SK-N-SH (cell line): Measurements from ENCODE around the gene SEMA3G. TPM values are rescaled to one million over a fixed set of nuclear protein-coding genes. Genes with fewer than 3 reads are reported as not detected.

Experiments used
- CTCF ChIA-PET: fragments of 300-600, 350-600 bp; formaldehyde crosslinking; extraction: SDS; loops from one replicate; lab custom pipeline; 2021; lab: Yijun Ruan, JAX
- POLR2A ChIA-PET: fragments of 350-600 bp; sonication (Branson Sonifier 250); formaldehyde crosslinking; extraction: SDS; loops from one replicate; lab custom pipeline; 2020; ENCODE audit warnings: antibody characterized with exemption, inconsistent platforms; lab: Yijun Ruan, JAX
- DNase-seq: peaks from one replicate; pipeline ENCODE4 v3.0.0; 2012
- H2AFZ ChIP-seq: fragments of 200-600 bp; sonication (generic); 2 replicates; pipeline ENCODE4 v1.8.1; 2016; ENCODE audit warnings: antibody characterized with exemption, mild to moderate bottlenecking, low read depth
- H3F3A ChIP-seq: fragments of 200-600 bp; sonication (generic); replicated peaks from 2 replicates; pipeline ENCODE3; 2016; ENCODE audit warnings: antibody characterized with exemption, mild to moderate bottlenecking; ENCODE audit not compliant: insufficient read depth
- H3K27ac ChIP-seq, 2 experiments: fragments of 200-500 bp in 1 of 2; fragments of 200-600 bp in 1 of 2; sonication (Bioruptor generic) in 1 of 2; sonication (generic), shearing (Covaris generic) in 1 of 2; 2 replicates each; pipeline versions ENCODE4 v1.5.1 to v1.6.1; 2014 to 2016; ENCODE audit warnings: low read depth in 2 of 2, inconsistent platforms in 1 of 2, low read length in 1 of 2, mild to moderate bottlenecking in 1 of 2, mixed read lengths in 1 of 2
- H3K27me3 ChIP-seq: fragments of 200-600 bp; sonication (generic), shearing (Covaris generic); 2 replicates; pipeline ENCODE4 v1.6.1; 2016; ENCODE audit warnings: mixed run types; ENCODE audit not compliant: insufficient read depth
- H3K36me3 ChIP-seq, 2 experiments: fragments of 200-500 bp in 1 of 2; fragments of 200-600 bp in 1 of 2; sonication (Bioruptor generic) in 1 of 2; sonication (generic) in 1 of 2; replicated peaks in 1 of 2; 2 replicates each; pipeline versions ENCODE3 to v1.5.1; 2014 to 2016; ENCODE audit warnings: low read length in 1 of 2, mild to moderate bottlenecking in 1 of 2; ENCODE audit not compliant: insufficient read depth in 2 of 2, control insufficient read depth in 1 of 2
- H3K4me1 ChIP-seq, 2 experiments: fragments of 200-500 bp in 1 of 2; fragments of 200-600 bp in 1 of 2; sonication (Bioruptor generic) in 1 of 2; sonication (generic), shearing (Covaris generic) in 1 of 2; 2 replicates each; pipeline versions ENCODE4 v1.5.1 to v1.6.1; 2014 to 2016; ENCODE audit warnings: low read depth in 1 of 2, low read length in 1 of 2, mixed run types in 1 of 2; ENCODE audit not compliant: insufficient read depth in 2 of 2, control insufficient read depth in 1 of 2
- H3K4me2 ChIP-seq: fragments of 200-600 bp; sonication (generic), shearing (Covaris generic); 2 replicates; pipeline ENCODE4 v1.6.1; 2017; ENCODE audit warnings: mixed run types
- H3K4me3 ChIP-seq, 2 experiments: fragments of 200-500 bp in 1 of 2; fragments of 200-600 bp in 1 of 2; sonication (Bioruptor generic) in 1 of 2; sonication (generic), shearing (Covaris generic) in 1 of 2; 2 replicates each; pipeline versions ENCODE4 v1.5.1 to v1.8.1; 2014 to 2016; ENCODE audit warnings: low read depth in 2 of 2, inconsistent platforms in 1 of 2, low read length in 1 of 2, mild to moderate bottlenecking in 1 of 2, mixed read lengths in 1 of 2, moderate library complexity in 1 of 2
- H3K79me2 ChIP-seq: fragments of 200-600 bp; sonication (generic); 2 replicates; pipeline ENCODE4 v1.8.1; 2017; ENCODE audit warnings: mild to moderate bottlenecking; ENCODE audit not compliant: insufficient read depth
- H3K9ac ChIP-seq: fragments of 200-600 bp; sonication (generic); 2 replicates; pipeline ENCODE4 v1.6.1; 2017; ENCODE audit warnings: mixed run types
- H3K9me2 ChIP-seq: fragments of 200-600 bp; sonication (generic); 2 replicates; pipeline ENCODE4 v1.6.1; 2017; ENCODE audit warnings: mixed run types
- H3K9me3 ChIP-seq: fragments of 200-600 bp; sonication (generic); 2 replicates; pipeline ENCODE4 v1.6.1; 2017; ENCODE audit warnings: mixed run types, mild to moderate bottlenecking, moderate library complexity
- H4K20me1 ChIP-seq: fragments of 200-600 bp; sonication (generic); 2 replicates; pipeline ENCODE4 v1.6.1; 2017; ENCODE audit warnings: mild to moderate bottlenecking, mixed run types; ENCODE audit not compliant: insufficient read depth
- MAX ChIP-seq: IDR thresholded peaks from 2 replicates; pipeline ENCODE4 v1.4.0; 2012; ENCODE audit warnings: low read depth
- MEF2A ChIP-seq: IDR thresholded peaks from 2 replicates; pipeline ENCODE4 v1.4.0; 2012; ENCODE audit warnings: low read depth, borderline replicate concordance
- SMC3 ChIP-seq: IDR thresholded peaks from 2 replicates; pipeline ENCODE4 v1.6.1; 2012; ENCODE audit warnings: low read depth, low read length, improper control_type of control experiment
- TAF1 ChIP-seq: IDR thresholded peaks from 2 replicates; pipeline ENCODE4 v1.6.1; 2012; ENCODE audit warnings: low read depth, mild to moderate bottlenecking, low read length, moderate library complexity, borderline replicate concordance
- TEAD4 ChIP-seq: IDR thresholded peaks from 2 replicates; pipeline ENCODE4 v1.4.0; 2012; ENCODE audit warnings: mild to moderate bottlenecking, borderline replicate concordance; ENCODE audit not compliant: insufficient read depth
- WGBS: methylation state at CpG from one replicate; pipeline ENCODE4 v1.1.6; 2017; ENCODE audit warnings: low lambda C conversion rate; 5-methylcytosine and 5-hydroxymethylcytosine counted together
- polyA plus RNA-seq, 3 experiments: library from polyadenylated mRNA; depleted of rRNA; stranded (reverse); fragments of >200 nt; gene quantifications; 2 replicates each; pipeline ENCODE4 v1.2.3, GENCODE V29; 2012
- TF ChIP-seq, protein P1 (sequence below): fragments of 200-600 bp; sonication (generic); IDR thresholded peaks from 2 replicates; pipeline ENCODE4 v1.6.1; 2017; ENCODE audit warnings: antibody characterized with exemption, mild to moderate bottlenecking, moderate library complexity
- TF ChIP-seq, protein P2 (sequence below): IDR thresholded peaks from 2 replicates; pipeline ENCODE4 v1.6.1; 2012; ENCODE audit warnings: mild to moderate bottlenecking, low read depth, low read length, moderate library complexity

SEMA3G gene
- polyA plus RNA-seq, 1 of the 3 experiments (the other 2 are of a cell fraction): 0.13 TPM

DNA sequence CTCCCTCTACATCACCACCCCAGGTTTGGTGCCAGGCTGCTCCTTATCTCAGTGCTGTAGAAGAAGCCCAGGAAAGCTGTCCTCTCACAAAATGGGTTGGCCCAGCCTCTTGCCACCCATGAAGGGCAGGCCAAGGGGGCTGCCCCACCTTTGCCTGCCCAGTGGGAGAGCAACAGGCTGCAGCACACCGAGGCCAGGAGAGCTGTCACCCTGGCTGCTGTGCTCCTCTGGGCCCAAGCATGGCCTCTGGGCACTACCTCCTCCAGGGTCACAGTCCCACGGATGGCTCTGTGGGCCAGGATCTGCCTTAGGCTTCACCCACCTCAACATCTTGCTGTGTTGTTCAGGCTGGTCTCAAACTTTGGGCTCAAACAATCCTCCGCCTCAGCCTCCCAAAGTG, 43.8 kb upstream of the SEMA3G start (continued):
- TF ChIP-seq, protein P1, sequence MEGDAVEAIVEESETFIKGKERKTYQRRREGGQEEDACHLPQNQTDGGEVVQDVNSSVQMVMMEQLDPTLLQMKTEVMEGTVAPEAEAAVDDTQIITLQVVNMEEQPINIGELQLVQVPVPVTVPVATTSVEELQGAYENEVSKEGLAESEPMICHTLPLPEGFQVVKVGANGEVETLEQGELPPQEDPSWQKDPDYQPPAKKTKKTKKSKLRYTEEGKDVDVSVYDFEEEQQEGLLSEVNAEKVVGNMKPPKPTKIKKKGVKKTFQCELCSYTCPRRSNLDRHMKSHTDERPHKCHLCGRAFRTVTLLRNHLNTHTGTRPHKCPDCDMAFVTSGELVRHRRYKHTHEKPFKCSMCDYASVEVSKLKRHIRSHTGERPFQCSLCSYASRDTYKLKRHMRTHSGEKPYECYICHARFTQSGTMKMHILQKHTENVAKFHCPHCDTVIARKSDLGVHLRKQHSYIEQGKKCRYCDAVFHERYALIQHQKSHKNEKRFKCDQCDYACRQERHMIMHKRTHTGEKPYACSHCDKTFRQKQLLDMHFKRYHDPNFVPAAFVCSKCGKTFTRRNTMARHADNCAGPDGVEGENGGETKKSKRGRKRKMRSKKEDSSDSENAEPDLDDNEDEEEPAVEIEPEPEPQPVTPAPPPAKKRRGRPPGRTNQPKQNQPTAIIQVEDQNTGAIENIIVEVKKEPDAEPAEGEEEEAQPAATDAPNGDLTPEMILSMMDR: no peak

GRCh38 chr3:52487788-52488691, 43.1 kb upstream of the SEMA3G start:
- H3K9me2 ChIP-seq: no peaks in the 10 kb centered on the region
- H3K4me3 ChIP-seq: no peak overlapping the region
- no peaks in the 10 kb centered on the region for H3F3A ChIP-seq
- ChIA-PET CTCF (interaction anchor here (4.6 kb wide), 1 partner anchor 16 kb away, joined by 24 read pairs; no protein-coding TSS in a partner anchor), POLR2A (interaction anchor here (2.3 kb wide), 1 partner anchor 8 kb away, joined by 8 read pairs; no protein-coding TSS in a partner anchor)
- H3K36me3 ChIP-seq: peaks cover 14 to 61% of the 10 kb centered on the region in 2 experiments
- no peak overlapping the region for H2AFZ ChIP-seq
- H3K27me3 ChIP-seq: no peaks in the 10 kb centered on the region
- no peak overlapping the region for H3K27ac ChIP-seq
- 94% methylated on average over 48 of the region's 59 CpGs for WGBS
- H4K20me1 ChIP-seq: no peaks in the 10 kb centered on the region
- H3K9me3 ChIP-seq: no peaks in the 10 kb centered on the region
- H3K4me1 ChIP-seq: peaks cover 3 to 20% of the 10 kb centered on the region in 2 experiments; a peak in 2 of 4 replicates
- H3K9ac ChIP-seq: no peak overlapping the region
- no peak for DNase-seq
- no peak overlapping the region for H3K4me2 ChIP-seq
- TF ChIP-seq TAF1 (no peak), MEF2A (no peak), TEAD4 (no peak), SMC3 (no peak), MAX (no peak)
- TF ChIP-seq, protein P2, sequence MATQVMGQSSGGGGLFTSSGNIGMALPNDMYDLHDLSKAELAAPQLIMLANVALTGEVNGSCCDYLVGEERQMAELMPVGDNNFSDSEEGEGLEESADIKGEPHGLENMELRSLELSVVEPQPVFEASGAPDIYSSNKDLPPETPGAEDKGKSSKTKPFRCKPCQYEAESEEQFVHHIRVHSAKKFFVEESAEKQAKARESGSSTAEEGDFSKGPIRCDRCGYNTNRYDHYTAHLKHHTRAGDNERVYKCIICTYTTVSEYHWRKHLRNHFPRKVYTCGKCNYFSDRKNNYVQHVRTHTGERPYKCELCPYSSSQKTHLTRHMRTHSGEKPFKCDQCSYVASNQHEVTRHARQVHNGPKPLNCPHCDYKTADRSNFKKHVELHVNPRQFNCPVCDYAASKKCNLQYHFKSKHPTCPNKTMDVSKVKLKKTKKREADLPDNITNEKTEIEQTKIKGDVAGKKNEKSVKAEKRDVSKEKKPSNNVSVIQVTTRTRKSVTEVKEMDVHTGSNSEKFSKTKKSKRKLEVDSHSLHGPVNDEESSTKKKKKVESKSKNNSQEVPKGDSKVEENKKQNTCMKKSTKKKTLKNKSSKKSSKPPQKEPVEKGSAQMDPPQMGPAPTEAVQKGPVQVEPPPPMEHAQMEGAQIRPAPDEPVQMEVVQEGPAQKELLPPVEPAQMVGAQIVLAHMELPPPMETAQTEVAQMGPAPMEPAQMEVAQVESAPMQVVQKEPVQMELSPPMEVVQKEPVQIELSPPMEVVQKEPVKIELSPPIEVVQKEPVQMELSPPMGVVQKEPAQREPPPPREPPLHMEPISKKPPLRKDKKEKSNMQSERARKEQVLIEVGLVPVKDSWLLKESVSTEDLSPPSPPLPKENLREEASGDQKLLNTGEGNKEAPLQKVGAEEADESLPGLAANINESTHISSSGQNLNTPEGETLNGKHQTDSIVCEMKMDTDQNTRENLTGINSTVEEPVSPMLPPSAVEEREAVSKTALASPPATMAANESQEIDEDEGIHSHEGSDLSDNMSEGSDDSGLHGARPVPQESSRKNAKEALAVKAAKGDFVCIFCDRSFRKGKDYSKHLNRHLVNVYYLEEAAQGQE: no peak
- H3K79me2 ChIP-seq: no peaks in the 10 kb centered on the region
